ENCODE measurements around the gene RNF111. TPM values are rescaled to one million over a fixed set of nuclear protein-coding genes. Genes with fewer than 3 reads are reported as not detected.

Gene RNF111
- total RNA-seq: 10 to 100 TPM; 14.5 to 18.4 (median 15.8) TPM

GRCh38 chr15:58987491-58988005 lies at the start of gene RNF111:
RNF111 (plus strand) TSS chr15:58987663; CDS start chr15:59030823, 43,160 bp downstream.
- Histone ChIP-seq H3K4me3 (peak within 1 kb of the TSS; percentile 88 to 97 (median 92)), H3K27me3 (no peaks in the 10 kb centered on the region), H3K27ac (peak within 1 kb of the TSS; percentile 91 to 98 (median 94)), H3K4me1 (peaks cover 16 to 35% of the 10 kb centered on the region in 2 donors), H3K36me3 (no peaks in the 10 kb centered on the region), H3K9me3 (no peaks in the 10 kb centered on the region)
- peak; percentile 99 for ATAC-seq
- in situ Hi-C loops (cut with MboI; ENCODE audit: low sequenced_read_pairs in 4 of 4) (loop anchor here in 2 of 4 donors (10.0 kb wide), 2 partner anchors 117 to 507 kb away; partner anchors contain the start of gene CCNB2 (in 1 of the 2)), intact Hi-C loops (cut with DNase I; ENCODE audit: low total_unique reads) (loop anchor here (1.0 to 10.0 kb wide), 5 partner anchors 54 to 537 kb away; partner anchors contain the start of genes CCNB2, MINDY2, MYO1E and SLTM)
- DNase-seq: peak; percentile 87 to 90
- TF ChIP-seq POLR2A (IDR thresholded peaks at IDR 0.05) (peak; percentile 82 to 85), CTCF (IDR thresholded peaks at IDR 0.05 in 4 of 5, conservative IDR thresholded peaks at IDR 0.05 in 1 of 5) (no peak)

GRCh38 chr15:58947179-58947578 lies 40.3 kb upstream of the RNF111 start:
- ATAC-seq: no peak
- intact Hi-C loops (cut with DNase I; ENCODE audit: low total_unique reads): no loop called here
- TF ChIP-seq CTCF (IDR thresholded peaks at IDR 0.05 in 4 of 5, conservative IDR thresholded peaks at IDR 0.05 in 1 of 5) (no peak), POLR2A (IDR thresholded peaks at IDR 0.05) (no peak)

GRCh38 chr15:58951388-58952007 lies 36.0 kb upstream of the RNF111 start:
- H3K4me3 ChIP-seq: no peak overlapping the region
- no peaks in the 10 kb centered on the region for H3K27me3 ChIP-seq
- H3K4me1 ChIP-seq: no peaks in the 10 kb centered on the region
- intact Hi-C loops (cut with DNase I; ENCODE audit: low total_unique reads): no loop called here
- no peaks in the 10 kb centered on the region for H3K36me3 ChIP-seq
- TF ChIP-seq CTCF (IDR thresholded peaks at IDR 0.05 in 4 of 5, conservative IDR thresholded peaks at IDR 0.05 in 1 of 5) (no peak), POLR2A (IDR thresholded peaks at IDR 0.05) (no peak)
- ATAC-seq: no peak
- no peak for DNase-seq
- no peak overlapping the region for H3K27ac ChIP-seq
- in situ Hi-C loops (cut with MboI; ENCODE audit: low sequenced_read_pairs in 4 of 4): no loop called here
- no peaks in the 10 kb centered on the region for H3K9me3 ChIP-seq

More at GRCh38 chr15:58947179-58947578, 40.3 kb upstream of the RNF111 start:
- Histone ChIP-seq H3K4me1 (no peaks in the 10 kb centered on the region), H3K36me3 (no peaks in the 10 kb centered on the region), H3K9me3 (no peaks in the 10 kb centered on the region), H3K27ac (no peak overlapping the region), H3K27me3 (no peaks in the 10 kb centered on the region), H3K4me3 (no peak overlapping the region)
- in situ Hi-C loops (cut with MboI; ENCODE audit: low sequenced_read_pairs in 4 of 4): no loop called here
- DNase-seq: no peak

GRCh38 chr15:58952751-58953150 lies 34.7 kb upstream of the RNF111 start:
- H3K9me3 ChIP-seq: no peaks in the 10 kb centered on the region
- H3K27ac ChIP-seq: no peak overlapping the region
- DNase-seq: no peak
- in situ Hi-C loops (cut with MboI; ENCODE audit: low sequenced_read_pairs in 4 of 4) (no loop called here), intact Hi-C loops (cut with DNase I; ENCODE audit: low total_unique reads) (no loop called here)
- TF ChIP-seq CTCF (IDR thresholded peaks at IDR 0.05 in 4 of 5, conservative IDR thresholded peaks at IDR 0.05 in 1 of 5) (no peak), POLR2A (IDR thresholded peaks at IDR 0.05) (no peak)
- no peaks in the 10 kb centered on the region for H3K27me3 ChIP-seq
- H3K4me3 ChIP-seq: no peak overlapping the region
- H3K36me3 ChIP-seq: no peaks in the 10 kb centered on the region
- ATAC-seq: no peak
- no peaks in the 10 kb centered on the region for H3K4me1 ChIP-seq
